Measurements from ENCODE around the gene RNF212.
A peak's percentile ranks its signal among the peaks of the same experiment; 100 is the strongest.

The RNF212 gene

DNA sequence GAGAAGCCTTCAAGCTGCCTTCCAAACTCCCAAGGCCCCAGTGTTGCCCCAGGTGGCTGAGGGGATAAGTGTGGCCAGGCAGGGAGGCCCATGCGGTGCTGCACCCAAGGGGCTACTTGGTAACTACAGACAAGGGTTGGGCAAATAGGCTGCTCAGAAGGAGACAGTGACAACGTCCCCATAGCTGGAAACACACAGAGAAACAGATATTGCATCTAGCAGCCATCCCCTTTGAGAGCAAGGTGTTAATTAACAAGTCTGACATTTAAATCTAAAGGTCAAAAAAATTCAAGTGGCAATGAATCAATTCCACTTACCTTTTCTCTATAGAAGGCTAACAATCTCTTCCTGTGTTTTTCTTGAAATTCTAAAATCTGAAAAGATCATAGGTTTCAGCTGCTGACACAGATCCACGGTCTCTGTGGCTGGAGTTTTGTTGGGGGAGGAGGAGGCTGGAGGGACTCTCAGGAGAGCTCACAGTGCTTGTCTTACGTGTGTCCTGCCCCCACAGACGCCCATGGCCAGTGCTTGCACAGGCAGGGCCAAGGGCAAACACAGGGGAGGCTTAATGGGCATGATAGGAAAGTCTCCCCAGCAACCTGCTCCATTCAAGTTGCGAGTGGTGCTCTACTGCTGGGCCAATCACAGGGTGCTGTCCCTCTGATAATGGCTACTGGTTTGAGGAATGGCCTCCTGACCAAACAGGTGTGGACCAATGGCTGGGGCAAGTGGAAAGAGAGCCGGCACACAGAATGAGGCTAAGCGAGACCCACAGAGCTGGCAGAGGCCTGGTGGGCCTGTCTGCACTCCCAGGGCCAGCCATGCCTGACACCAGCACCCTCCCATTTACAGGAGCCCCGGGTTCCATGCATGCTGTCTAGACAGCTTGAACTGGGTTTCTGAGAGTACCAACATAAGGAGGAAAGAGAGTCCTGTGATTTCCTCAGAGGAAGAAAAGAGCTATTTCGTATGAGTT, 22.6 kb downstream of the RNF212 start:
- DNase-seq (ENCODE audit: low read depth in 1 of 2, low spot score in 1 of 2): no peak

- no peak for DNase-seq (ENCODE audit: low read depth in 1 of 2, low spot score in 1 of 2)
Measured at GRCh38 chr4:1090036-1090435, 23.3 kb downstream of the RNF212 start.

- DNase-seq (ENCODE audit: low read depth in 1 of 2, low spot score in 1 of 2): no peak
Measured at GRCh38 chr4:1087371-1087770, 26.0 kb downstream of the RNF212 start.

DNA sequence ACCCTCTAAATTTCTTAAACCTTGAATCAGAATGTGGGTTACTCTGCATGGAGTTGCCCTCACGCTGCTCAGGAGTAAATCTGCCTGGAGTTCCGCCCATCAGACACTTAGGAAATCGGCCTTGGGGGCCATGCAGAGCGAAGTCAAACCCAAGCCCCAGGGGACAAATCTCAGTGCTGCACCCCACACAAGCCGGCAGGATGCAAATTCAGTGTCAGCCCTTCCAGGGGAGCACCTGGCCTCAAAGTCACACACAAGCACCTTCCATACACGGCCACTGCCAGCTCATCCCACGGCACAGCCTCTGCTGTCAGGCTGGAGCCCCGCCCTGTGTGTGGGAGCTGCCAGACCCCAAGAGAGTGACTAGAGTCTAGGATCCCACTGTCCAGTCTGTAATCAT, 27.4 kb downstream of the RNF212 start:
- no peak for DNase-seq (ENCODE audit: low read depth in 1 of 2, low spot score in 1 of 2)

- no peak for DNase-seq (ENCODE audit: low read depth in 1 of 2, low spot score in 1 of 2)
Measured at GRCh38 chr4:1085404-1085799, 28.0 kb downstream of the RNF212 start.

GRCh38 chr4:1084796-1085403, 28.5 kb downstream of the RNF212 start:
- DNase-seq (ENCODE audit: low read depth in 1 of 2, low spot score in 1 of 2): no peak

DNA sequence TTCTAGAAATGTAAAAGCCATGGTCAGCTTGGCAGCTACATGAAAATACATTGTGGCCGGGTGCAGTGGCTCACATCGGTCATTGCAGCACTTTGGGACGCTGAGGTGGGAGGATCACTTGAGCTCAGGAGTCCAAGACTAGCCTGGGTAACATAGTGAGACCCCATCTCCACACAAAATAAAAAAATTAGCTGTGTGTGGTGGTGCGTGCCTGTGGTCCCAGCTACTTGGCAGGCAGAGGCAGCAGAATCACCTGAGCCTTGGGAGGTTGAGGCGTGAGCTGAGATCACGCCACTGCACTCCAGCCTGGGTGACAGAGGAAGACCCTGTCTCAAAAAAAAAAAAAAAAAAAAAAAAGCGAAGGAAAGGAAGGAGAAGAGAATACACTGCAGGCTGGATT, 29.0 kb downstream of the RNF212 start:
- DNase-seq (ENCODE audit: low read depth in 1 of 2, low spot score in 1 of 2): no peak

GRCh38 chr4:1082215-1083182, 30.9 kb downstream of the RNF212 start:
- no peak for DNase-seq (ENCODE audit: low read depth in 1 of 2, low spot score in 1 of 2)

DNA sequence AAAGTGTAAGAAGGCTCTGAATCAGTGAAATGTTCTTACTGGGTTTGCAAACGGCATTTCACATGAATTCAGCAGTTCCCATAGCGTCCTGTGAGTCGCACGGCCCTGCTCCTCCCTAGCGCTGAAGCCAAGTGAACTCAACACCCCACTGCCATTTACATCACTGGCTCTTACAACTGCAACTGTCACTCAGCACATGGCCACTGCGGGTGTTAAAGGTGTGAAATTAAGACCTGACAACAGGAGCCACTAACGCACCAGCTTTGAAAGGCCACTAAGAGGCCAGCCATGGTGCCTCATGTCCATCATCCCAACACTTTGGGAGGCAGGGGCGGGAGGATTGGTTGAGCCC, 31.7 kb downstream of the RNF212 start:
- DNase-seq (ENCODE audit: low read depth in 1 of 2, low spot score in 1 of 2): no peak

DNA sequence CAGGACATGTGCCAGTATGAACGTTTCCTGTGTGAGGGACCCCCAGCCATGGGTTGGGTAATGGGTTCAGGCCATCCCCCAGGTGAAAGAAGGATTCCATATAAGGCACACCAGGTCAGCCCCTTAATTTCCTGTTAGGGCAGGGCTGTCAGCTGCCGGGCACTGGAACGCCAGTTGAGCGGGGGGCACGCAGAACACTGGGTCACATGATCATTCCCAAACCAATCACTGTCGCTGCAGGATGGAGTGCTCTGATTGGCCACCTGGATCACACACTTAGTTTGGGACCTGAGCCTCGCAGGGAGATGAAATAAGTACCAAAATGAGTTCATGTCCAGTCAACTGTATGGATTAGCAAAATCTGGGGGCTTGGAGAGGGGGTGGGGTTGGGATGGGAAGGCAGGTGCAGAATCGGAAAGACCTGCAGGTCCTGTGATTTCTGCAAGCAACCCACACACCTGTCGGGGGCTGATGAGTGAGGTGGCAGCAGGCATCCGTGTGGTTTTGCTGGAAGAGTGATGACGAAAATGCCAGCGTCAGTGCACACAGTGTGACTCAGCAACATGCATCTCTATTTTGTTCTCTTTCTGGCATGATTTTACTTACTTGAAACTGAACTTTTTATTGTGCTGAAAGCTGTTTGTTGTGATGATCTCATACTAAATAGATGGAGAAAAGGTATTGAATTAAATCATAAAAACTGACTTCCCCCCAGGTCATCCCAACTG, 32.2 kb downstream of the RNF212 start:
- no peak for DNase-seq (ENCODE audit: low read depth in 1 of 2, low spot score in 1 of 2)

DNA sequence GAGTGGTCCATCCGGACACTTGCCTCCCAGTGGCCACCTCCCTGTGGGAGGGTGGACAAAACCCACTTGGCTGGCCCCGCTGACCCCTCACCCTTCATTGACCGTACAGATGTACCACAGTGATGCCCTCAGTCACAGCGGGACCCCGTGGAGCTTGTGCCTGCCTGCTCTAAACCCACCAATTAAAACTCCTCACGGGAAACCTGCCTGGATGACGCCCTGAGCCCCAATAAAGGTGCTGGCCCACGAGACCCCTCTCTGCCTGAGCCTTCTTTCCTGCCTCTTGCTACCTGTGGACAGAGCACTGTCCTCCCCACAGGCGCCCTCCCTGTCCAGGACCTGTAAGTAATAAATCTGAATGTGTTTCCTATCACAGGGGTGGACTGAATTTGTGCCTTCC, 32.9 kb downstream of the RNF212 start:
- DNase-seq (ENCODE audit: low read depth in 1 of 2, low spot score in 1 of 2): no peak

DNA sequence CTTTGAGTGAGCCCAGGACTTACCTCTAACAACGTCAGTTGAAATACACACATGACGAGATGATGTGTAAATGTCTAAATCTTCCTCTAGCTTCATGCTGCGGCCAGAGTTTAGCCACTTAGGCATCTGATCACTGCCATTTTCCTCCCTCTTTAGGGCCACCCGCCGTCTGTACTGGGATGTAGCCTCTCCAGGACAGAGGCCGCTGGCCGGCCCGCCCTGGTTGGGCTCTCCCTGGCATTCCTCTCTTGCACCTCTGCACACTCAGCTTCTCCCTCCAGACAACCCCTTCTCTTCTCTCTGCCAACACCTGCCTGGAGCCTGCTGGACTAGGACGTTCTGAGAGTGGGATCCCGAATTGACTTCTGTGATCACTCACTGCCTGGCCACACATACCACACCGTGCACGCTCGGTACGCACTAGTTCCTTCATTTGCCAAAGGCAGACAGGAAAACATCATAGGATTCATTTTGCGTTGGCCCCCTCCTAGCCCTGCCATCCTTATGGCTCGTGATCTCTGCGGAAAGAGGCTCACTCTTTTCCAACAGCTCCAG, 33.6 kb downstream of the RNF212 start:
- DNase-seq (ENCODE audit: low read depth in 1 of 2, low spot score in 1 of 2): no peak

- no peak for DNase-seq (ENCODE audit: low read depth in 1 of 2, low spot score in 1 of 2)
Measured at GRCh38 chr4:1078490-1078889, 34.9 kb downstream of the RNF212 start.

DNA sequence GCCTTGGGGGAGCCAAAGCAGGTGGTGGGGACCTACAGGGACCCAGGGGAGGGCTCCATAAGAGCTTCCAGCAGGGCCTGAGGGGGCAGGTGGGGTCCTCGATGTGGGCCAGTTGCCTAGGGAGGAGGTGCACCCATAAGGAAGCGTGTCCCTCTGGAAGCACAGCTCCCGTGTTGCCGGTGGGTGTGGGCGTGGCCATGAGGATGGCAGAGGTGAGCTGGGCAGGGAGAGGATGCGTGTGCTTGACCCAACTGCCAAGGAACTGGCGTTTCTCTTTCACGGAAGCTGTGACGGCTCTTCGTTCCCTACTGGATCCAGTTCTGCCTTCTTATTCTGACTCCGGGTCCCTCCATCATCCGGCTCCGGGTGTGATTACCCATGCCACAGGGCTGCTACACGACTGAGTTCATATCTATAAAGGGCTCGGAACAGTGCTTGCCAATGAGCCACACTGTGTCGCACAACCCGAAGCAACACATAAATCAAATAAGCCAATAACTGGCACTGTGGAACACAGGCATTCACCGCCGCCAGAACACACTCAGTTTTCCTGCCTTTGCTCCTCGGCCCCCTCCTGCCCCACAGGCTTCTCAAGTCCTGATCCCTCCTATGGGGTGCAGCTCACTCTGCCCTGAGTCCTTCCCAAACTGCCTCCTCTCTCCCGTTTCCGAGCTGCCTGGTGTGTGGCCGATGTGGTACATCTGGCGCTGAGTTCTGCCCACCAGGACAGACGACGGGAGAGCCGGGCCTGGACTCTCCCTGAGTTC, 35.5 kb downstream of the RNF212 start:
- no peak for DNase-seq (ENCODE audit: low read depth in 1 of 2, low spot score in 1 of 2)

DNA sequence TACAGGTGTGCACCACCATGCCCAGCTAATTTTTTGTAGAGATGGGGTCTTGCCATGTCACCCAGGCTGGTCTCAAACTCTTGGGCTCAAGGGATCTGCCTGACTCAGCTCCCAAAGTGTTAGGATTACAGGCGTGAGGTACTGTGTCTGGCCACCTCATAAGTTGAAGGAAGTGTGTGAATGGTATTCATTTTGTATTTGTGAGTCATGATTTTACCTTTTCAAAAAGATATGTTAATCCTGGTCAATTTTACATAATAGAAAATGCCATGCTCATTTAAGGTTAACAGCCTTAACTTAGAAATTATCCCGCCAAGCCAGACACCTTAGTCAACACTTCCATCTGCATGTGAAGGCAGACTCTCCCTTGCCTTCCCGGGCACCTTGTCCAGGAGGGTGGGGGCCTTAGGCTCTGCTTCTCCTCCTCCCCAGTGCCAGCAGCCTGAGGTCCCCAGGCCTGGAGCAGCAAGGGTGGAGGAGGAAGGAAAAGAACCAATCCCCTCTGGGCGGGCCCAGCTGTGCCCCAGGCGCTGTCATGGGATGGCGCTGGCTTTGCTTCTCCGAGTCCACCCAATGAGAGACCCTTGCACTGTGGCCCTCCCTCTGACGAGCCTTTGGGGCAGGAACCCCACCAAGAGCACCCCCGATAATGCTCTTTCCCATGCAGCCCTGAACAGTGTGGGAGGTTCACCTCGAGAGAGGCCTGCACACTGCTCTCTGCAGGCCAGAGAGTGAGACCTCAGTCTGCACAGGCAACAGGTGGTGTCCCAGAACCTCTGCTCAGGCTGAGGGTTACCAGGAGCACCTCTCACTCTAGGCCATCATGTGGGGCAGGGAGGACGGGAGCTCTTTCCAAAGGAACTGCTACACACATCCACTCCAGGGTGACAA, 37.3 kb downstream of the RNF212 start:
- DNase-seq (ENCODE audit: low read depth in 1 of 2, low spot score in 1 of 2): no peak

GRCh38 chr4:1075225-1075624, 38.1 kb downstream of the RNF212 start:
- DNase-seq (ENCODE audit: low read depth in 1 of 2, low spot score in 1 of 2): no peak

DNA sequence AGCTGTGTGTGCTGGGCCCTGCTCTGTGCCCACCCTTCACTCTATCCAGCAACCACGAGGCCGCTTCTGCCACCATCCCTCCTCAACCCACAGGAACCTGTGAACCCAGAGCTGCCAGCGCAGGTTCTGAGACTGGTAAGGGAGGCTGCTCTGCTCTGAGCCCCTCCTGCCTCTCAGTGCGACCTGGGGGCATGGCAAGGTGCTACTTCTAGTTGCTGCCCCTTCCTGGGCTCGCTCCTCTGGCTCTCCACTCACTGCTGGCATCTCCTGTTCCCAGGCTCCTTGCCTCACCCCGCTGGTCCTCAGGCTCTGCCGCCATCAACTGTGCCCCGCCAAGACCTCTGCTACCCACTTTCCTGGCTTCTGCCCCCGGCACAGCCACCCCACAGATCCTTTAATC, 39.3 kb downstream of the RNF212 start:
- no peak for DNase-seq (ENCODE audit: low read depth in 1 of 2, low spot score in 1 of 2)

- peak in 1 of 2 donors; percentile 22 for DNase-seq (ENCODE audit: low read depth in 1 of 2, low spot score in 1 of 2)
Measured at GRCh38 chr4:1072830-1073446, 40.4 kb downstream of the RNF212 start.
